Stimulated activated CD8-positive, alpha-beta memory T cell treated with anti-CD3 and anti-CD28 coated beads, Interleukin-7, amount 100 ng/mL, for 24 hours (primary cell): ENCODE measurements around the gene ASMTL.

ENCODE experiments used
- DNase-seq: peaks from one replicate; pipeline ENCODE4 v3.0.0-alpha.2; 2020; ENCODE audit warnings: low read depth

ASMTL gene

DNA sequence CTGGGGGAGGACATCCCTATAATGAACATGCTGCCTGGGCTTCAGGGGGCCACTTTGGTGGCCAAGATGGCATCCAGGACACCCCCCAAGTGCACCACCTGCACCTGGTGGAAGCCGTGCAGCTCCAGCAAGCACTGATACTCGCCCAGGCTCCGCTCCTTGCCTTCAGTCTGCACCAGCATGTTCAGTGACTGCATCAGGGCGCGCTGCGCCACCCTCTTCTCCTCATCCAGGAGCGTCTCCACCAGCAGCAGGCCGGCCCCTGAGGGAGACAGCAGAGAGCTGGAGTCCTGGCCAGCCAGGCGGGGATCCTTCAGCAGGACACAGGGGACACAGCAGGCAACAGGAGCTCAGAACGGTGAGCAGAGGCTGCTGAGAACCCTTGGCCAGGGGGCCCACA, 49.5 kb downstream of the ASMTL start:
- no peak for DNase-seq

DNA sequence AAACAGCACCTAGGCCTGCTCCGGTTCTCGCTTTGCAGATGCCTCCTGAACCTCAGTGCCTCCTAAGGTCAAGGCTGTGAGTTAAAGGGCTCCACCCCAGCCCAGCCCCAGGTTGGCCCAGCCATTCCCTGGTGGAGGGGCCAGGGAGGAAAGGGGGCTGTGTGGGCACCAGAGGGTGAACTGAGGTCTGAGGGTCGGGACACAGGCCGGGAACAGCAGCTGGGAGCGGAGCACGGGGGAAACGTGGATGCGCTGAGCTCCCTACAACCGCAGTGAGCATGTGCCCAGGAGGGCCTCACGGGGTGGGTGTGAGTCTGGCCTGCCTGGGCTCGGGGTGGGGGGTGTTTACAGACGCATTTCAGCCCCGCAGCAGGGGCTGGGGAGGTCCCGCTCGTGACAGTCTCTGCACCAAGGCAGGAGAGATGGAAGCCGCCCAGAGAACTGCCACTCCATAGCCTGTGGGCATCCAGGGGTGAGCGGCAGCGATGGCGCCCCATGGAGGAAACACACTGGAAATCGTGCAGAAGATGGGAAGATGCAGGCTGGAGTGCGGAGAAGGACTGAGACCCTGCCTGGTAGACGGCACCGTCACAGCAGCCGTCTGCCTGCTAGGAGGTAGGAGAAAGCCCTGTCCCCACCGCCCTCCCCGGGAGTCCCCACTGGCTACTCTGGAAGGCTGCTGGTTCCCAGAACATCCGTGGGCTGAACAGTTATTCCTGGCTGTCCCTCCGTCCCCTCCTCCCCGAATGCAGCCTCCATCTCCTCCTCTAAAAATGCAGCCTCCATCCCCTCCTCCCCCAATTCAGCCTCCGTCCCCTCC, 50.9 kb downstream of the ASMTL start:
- no peak for DNase-seq

DNA sequence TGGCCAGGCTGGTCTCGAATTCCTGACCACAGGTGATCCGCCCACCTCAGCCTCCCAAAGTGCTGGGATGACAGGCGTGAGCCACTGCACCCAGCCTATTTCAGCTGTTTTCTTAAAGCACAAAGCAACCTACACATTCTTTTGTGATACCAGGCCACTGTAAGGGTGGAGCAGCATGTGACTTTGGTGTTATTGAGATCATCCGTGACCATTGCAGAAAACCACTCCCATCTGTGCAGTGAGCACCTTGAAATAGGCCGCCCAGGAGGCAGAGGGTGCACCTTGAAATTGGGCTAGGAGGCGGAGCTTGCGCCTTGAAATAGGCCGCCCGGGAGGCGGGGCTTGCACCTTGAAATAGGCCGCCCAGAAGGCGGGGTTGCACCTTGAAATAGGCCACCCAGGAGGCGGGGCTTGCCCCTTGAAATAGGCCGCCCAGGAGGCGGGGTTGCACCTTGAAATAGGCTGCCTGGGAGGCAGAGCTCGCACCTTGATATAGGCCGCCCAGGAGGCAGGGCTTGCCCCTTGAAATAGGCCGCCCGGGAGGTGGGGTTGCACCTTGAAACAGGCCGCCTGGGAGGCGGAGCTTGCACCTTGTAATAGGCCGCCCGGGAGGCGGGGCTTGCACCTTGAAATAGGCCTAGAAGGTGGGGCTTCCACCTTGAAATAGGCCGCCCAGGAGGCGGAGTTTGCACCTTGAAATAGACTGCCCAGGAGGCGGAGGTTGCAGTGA, 51.8 kb downstream of the ASMTL start:
- no peak for DNase-seq

DNA sequence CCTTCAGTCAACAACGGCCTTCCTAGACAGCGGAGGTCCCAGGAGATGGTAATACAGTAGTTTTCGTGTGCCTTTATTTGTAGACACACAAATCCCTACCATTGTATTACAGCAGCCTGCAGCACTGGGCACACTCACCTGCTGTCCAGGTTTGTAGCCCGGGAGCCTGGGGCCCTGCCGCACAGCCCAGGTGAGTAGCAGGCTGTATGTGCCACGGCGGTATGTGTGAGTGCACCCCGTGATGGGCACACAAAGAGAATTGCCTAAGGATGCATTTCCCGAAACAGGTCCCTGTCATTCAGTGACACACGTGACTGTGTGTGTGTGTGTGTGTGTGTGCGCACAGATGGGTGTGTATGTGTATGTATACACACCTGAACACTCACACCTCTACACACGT, 52.7 kb downstream of the ASMTL start:
- DNase-seq: no peak

DNA sequence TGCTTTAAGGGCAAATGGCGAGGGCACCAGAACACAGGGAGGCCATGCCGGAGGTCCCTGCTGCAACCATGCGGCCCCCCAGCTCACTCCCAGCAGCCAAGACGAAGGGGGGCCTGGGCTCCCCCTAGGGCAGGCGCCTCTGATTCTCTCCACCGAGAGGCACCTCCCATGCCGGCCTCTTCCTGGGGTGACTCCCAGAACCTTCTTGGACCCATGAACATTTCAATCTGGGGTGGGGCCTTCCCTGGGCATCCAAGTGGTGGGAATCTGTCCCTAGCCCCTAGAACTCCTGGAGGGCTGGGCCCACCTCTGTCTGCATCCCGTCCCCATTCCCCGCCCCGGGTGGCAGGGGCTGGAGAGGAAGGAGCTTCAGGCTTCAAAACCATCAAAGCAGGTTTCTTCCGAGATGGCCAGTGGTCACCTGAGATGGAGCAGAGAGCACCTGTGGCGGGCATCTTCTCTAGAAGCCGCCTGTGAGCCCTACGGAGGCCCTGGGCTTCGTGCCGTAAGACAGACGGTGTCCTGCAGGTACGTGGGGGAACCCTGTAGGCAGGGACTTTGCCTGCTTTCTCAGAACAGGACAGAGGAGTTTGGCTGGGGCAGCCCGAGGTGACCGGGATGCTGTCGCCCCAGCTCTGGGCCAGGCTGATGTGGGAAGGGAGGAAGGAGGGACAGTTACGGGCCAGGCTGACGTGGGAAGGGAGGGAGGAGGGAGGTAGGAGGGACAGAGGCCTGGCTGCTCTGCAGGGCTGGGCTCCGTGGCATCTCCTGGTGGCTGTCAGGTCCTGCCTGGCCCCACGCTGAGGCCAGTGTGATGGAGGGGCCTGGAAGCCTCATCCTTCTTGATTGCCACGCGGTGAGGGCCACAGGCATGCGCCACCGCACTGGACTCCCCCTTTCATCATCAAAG, 54.0 kb downstream of the ASMTL start:
- DNase-seq: no peak

DNA sequence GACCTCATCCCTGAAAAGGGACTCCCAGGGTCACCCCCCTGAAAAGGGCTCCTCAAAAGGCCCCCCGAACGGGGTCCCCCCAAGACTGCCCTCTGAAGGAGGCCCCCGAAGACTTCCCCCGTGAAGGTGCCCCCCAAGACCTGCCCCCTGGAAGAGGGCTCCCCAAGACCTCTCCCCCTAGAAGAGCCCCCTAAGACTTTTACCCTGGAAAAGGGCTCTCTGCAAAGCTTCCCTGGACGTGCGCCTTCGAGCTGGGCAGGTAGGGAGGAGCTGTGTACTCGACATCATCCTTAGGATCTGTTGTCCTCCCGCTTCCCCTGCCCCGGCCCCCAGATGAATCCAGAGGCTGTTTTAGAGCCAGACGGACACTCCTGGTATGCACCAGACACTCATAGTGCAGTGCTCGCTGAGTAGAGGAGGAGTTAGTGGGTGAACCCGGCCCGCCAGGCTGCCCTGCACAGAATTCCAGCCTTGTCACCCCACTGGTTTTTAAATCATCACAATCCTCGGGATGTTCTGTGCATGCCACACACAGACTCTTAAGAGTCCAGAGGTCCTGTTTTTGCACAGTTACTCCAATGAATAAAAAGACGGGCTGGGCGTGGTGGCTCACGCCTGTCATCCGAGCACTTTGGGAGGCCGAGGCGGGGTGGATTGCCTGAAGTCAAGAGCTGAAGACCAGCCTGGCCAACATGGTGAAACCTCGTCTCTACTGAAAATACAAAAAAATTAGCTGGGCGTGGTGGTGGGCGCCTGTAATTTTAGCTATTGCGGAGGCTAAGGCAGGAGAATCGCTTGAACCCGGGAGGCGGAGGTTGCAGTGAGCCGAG, 55.1 kb downstream of the ASMTL start:
- no peak for DNase-seq

DNA sequence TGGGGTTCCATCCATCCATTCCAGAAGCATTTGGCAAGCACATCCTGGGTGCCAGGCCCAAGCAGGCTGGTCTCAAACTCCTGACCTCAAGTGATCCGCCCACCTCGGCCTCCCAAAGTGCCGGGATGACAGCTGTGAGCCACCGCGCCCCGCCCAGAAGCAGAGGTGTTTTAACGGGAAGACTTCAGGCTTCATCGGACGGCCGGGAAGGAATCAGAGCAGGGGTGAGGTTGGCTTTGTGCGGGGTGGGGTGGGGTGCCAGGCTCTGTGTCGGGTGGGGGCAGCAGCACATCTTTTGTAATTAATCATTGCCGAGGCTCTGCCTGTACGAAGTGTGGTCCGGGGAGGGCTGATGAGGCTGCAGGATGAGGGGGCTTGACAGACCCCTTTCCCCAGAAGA, 55.7 kb downstream of the ASMTL start:
- no peak for DNase-seq

DNA sequence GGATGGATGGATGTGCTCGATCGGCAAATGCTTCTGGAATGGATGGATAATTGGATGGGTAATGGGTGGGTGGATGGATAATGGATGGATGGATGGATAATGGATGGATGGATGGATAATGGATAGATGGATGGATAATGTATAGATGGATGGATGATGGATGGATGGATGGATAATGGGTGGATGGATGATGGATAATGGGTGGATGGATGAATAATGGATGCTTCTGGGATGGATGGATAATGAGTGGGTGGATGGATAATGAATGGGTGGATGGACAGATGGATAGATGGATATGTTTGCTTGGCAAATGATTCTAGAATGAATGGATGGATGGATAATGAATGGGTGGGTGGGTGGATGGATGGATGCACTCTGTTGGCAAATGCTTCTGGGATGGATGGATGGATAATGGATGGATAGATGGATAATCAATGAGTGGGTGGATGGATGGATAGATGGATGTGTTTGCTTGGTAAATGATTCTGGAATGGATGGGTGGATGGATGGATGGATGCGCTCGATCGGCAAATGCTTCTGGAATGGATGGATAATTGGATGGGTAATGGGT, 57.0 kb downstream of the ASMTL start:
- no peak for DNase-seq

DNA sequence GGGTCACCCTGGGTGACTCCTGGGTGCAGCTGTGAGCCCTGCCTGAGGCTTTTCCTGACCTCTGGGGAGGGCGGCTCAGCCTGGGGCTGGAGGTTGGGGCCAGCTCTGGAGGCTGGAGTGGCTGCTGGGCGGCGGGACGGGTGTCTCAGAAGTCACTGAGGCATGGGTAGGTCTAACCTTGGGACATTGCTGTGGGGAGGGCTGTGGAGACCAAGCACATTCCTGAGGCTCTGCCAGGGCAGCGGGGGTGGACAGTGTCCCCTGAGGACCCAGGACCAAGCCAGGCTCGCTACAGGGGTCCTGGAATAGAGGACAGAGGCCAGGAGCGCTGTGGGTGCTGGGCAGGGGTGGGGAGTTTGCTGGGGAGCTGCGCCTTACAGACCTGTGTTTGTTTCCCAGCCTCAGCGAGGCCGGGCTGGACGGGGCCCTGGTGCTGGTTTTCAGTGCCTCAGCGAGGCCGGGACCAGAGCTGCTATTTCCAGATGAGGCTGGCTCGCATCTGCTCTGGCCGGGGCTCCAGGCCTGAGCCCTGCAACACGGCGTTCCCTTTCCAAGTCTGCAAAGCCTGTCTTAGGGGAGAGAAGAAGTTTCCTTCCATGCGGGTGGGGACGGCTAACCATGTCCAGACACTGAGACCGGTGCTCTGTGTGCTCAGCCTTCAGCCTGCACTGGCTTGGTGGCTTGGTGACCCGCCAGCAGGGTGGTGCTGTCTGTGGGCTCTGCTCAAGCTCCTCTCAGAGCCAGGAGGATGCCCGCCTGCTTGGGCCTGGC, 57.8 kb downstream of the ASMTL start:
- no peak for DNase-seq

DNA sequence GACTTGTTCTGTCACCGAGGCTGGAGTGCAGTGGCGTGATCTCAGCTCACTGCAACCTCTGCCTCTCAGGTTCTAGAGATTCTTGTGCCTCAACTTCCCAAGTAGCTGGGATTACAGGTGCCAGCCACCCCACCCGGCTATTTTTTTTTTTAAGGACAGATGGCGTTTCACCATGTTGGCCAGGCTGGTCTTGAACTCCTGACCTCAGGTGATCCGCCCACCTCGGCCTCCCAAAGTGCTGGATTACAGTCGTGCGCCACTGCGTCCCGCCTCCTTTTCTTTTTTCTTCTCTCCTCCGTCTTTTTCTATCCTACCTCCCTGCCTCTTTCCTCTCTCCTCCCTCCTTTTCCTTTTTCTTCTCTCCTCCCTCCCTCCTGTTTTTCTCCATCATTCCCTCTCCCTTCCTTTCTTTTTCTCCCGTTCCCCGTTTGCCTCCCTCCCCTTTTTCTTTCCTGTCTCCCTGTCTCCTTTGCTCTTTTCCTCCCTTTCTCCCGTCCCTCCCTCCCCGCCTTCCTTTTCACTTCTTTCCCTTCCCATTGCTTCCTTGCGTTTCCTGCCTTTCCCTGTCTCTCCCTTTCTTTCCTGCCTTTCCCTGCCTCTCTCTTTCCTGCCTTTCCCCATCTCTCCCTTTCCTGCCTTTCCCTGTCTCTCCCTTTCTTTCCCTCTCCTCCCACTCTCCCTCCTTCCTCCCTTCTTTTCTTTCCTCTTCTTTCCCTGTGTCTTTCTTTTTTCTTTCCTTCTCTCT, 58.7 kb downstream of the ASMTL start:
- DNase-seq: no peak

DNA sequence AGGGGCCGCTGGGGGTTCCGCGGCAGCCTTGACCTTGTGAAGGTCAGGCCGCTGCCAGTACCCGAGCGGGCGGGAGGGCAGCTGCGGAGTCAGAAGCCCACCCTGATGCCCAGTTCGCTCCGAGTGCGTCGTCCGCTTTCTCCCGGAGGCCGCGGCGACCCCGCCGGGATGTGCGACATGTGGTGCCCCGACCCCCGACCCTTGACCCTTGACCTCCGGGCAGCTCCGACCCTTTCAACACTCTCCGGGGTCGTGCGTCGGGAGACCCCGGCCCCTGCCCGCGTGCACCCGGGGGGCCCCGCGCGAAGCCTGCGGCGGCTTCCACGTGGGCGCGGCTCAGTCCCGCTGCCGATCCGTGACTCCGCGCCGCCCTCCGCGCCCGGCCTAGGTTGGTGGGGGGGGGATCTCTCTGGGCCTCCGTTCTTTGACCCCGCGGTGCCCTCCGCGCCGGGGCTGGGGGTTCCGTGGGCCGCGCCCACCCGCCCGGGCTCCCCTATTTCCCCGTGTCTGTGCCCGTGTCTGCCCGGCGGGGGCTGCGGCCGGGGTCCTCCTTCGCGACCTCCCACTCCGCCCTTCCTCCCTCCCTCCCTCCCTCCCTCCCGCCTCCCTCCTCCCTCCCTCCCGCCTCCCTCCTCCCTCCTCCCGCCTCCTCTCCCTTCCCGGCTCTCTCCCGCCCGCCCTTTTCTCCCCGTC, 60.2 kb downstream of the ASMTL start:
- DNase-seq: peak; percentile 24

DNA sequence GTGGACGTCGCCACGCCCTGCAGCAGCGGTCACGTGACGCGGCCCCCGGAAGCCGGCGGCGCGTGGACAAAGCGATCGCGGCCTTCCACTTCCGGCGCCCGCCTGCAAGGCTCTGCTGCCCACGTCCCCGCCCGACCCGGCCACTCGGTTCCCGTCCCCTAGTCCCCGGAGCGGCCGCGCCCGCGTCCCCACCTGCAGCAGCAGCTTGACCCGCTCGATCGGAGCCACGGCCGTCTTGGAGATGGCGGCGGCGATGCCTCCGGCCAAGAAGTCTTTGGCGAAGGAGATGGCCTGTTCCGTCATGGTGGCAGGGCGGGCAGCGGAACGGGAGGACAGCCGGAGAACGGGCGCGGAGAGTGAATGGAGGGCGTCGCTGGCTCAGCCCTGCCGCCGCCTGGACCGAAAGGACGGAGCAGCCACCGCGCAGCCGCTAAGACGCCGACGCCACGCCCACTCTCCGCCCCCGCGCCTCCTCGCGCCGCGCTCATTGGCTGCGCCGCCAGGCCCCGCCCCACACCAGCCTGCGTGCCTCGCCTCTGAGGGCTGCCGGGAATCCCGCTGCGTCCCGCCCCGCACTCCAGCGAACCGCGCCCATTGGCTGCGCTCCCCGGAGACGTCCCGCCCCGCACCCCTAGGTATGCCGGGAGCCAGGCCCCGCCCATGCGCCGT, 60.9 kb downstream of the ASMTL start, which contains the start of gene SLC25A6:
SLC25A6 (minus strand) TSS at position 407 of the 669 bp plus-strand sequence; CDS start at position 303, 104 bp downstream.
- peak; percentile 99 for DNase-seq

DNA sequence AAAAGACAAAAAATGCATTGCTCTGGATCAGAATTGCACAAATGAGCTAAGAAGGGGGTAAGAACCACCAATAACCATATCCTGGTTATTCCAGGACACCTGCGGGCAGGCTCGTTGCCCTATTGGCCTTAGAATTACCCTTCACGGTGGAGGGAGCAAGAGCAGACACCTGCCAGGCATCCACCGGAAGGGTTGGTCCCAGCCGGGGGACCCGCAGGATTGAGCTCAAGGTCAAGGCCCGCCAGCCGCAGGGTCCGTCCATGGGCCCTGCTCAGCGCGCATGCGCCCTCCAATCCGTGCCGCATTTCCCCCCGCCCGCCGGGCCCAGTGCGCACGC, 61.4 kb downstream of the ASMTL start:
- peak; percentile 87 for DNase-seq

DNA sequence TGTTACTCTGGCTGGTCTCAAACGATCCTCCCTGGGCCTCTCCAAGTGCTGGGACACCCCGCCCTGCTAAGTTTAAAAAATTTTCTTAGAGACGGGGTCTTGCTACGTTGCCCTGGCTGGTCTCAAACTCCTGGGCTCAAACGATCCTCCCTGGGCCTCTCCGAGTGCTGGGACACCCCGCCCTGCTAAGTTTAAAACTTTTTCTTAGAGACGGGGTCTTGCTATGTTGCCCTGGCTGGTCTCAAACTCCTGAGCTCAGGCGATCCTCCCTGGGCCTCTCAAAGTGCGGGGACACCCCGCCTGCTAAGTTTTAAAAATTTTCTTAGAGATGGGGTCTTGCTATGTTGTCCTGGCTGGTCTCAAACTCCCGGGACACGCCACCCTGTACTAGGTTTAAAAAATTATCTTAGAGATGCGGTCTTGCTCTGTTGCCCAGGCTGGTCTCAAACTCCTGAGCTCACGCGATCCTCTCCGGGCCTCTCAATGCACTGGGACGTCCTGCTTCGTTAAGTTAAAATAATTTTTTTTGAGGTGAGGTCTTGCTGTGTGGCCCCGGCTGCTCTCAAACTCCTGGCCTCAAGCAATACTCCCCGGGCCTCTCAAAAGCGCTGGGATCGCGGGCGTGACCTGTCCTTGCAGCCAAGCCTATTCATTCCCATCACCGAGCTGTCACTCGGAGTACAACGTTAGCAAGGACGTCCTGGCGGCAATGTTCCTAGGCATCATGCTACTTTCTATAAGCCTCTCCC, 61.9 kb downstream of the ASMTL start:
- DNase-seq: no peak

DNA sequence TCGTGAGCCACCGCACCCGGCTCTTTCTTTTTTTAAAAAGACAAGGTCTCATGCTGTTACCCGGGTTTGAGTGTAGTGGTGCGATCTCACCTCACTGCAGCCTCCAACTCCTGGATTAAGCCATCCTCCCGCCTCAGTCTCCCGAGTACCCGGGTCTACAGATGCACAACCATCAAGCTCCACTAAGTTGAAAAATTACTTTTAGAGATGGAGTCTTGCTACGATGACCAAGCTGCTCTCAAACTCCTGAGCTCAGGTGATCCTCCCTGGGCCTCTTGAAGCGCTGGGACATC, 62.8 kb downstream of the ASMTL start:
- DNase-seq: no peak

DNA sequence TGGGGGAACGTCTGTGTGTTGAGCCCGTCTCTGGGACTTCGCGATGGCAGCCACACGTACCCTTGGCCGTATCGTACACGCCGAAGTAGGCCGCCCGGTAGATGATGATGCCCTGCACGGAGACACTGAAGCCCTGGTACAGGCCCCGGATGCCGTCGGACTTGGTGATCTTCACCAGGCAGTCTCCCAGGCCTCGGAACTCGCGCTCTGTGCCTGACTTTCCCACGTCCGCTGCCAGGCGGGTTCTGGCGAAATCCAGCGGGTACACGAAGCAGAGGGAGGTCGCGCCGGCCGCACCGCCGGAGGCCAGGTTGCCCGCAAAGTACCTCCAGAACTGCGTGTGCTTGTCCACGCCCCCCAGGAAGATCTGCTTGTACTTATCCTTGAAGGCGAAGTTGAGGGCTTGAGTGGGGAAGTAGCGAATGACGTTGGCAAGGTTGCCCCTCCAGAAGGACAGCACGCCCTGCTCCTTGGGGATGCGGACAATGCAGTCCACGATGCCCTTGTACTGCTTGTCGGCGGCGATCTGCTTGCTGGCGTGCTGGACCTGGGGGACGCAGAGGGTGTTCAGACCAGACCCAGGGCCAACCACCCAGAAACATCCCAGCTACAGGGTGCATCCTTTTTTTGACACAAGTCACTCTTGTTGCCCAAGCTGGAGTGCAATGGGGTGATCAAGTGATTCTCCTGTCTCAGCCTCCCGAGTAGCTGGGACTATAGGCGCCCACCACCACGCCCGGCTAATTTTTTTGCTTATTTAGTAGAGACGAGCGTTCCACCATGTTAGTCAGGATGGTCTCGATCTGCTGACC, 63.3 kb downstream of the ASMTL start:
- no peak for DNase-seq

DNA sequence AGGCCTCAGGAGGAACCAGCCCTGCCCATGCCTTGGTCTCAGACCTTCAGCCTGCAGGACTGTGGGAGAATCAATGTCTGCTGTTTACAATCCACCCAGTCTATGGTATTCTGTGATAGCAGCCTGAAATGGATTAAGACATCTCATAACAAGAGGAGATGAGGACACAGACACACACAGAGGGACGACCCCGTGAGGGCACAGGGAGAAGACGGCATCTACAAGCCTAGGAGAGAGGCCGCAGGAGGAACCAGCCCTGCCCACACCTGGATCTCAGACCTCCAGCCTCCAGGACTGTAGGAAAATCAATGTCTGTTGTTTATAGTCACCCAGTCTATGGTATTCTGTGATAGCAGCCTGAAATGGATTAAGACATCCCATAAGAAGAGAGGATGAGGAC, 64.1 kb downstream of the ASMTL start:
- no peak for DNase-seq
